ENCODE data around the gene HEPN1.
A peak's percentile ranks its signal among the peaks of the same experiment; 100 is the strongest.
"Not testable (repeated sequence)": the region's sequence is repeated elsewhere in the genome, so short reads cannot be mapped to it uniquely, and the experiment has no call there.

HEPN1 gene

GRCh38 chr11:124942466-124943253 lies 23.6 kb downstream of the HEPN1 start:
- no peak for DNase-seq (ENCODE audit: low spot score)

- DNase-seq (ENCODE audit: low spot score) = no peak
Observed at GRCh38 chr11:124943254-124943616, 24.2 kb downstream of the HEPN1 start.

GRCh38 chr11:124943741-124944140 lies 24.7 kb downstream of the HEPN1 start:
- no peak for DNase-seq (ENCODE audit: low spot score)

- no peak for DNase-seq (ENCODE audit: low spot score)
Observed at GRCh38 chr11:124944565-124944964, 25.5 kb downstream of the HEPN1 start.

GRCh38 chr11:124945826-124946225 lies 26.8 kb downstream of the HEPN1 start:
- DNase-seq (ENCODE audit: low spot score) = no peak

- DNase-seq (ENCODE audit: low spot score) = no peak
Observed at GRCh38 chr11:124946735-124947141, 27.7 kb downstream of the HEPN1 start.

GRCh38 chr11:124950601-124951330 lies 31.7 kb downstream of the HEPN1 start:
- peak; percentile 32 for DNase-seq (ENCODE audit: low spot score)

- no peak for DNase-seq (ENCODE audit: low spot score)
Observed at GRCh38 chr11:124951341-124951740, 32.3 kb downstream of the HEPN1 start.

- DNase-seq (ENCODE audit: low spot score) = peak; percentile 91
Observed at GRCh38 chr11:124953753-124954589, 34.9 kb downstream of the HEPN1 start, which contains the start of gene CCDC15. Gene CCDC15, plus strand, starts transcription at chr11:124954202. Its CDS starts 531 bp downstream, at chr11:124954733.

- DNase-seq (ENCODE audit: low spot score) = no peak
Observed at GRCh38 chr11:124954590-124954955, 35.5 kb downstream of the HEPN1 start.

- DNase-seq (ENCODE audit: low spot score) = no peak
Observed at GRCh38 chr11:124955035-124955434, 36.0 kb downstream of the HEPN1 start.

- peak; percentile 71 for DNase-seq (ENCODE audit: low spot score)
Observed at GRCh38 chr11:124961972-124962609, 43.0 kb downstream of the HEPN1 start.

- DNase-seq (ENCODE audit: low spot score) = not testable (repeated sequence)
Observed at GRCh38 chr11:124968197-124968596, 49.1 kb downstream of the HEPN1 start.

Data from CD4-positive, alpha-beta T cell treated with Interleukin-15 for 4 hours (primary cell).